IPS DF 4.7 (cell line): Measurements from ENCODE around the gene DLGAP4.
"Not testable (repeated sequence)": the region's sequence is repeated elsewhere in the genome, so short reads cannot be mapped to it uniquely, and the experiment has no call there.

Source experiments
- DNase-seq: peaks from one replicate; pipeline ENCODE4 v3.0.0-alpha.2; 2013; ENCODE audit warnings: low spot score; ENCODE audit errors: extremely low read depth

Gene DLGAP4

GRCh38 chr20:36550790-36551299 is 244.7 kb downstream of the DLGAP4 start:
- DNase-seq, result no peak

GRCh38 chr20:36555248-36555647 is 249.1 kb downstream of the DLGAP4 start:
- no peak for DNase-seq

- no peak for DNase-seq
These were observed 256.6 kb downstream of the DLGAP4 start for GRCh38 chr20:36562724-36563123.

GRCh38 chr20:36563374-36563773 is 257.2 kb downstream of the DLGAP4 start:
- no peak for DNase-seq

- not testable (repeated sequence) for DNase-seq
These were observed 258.1 kb downstream of the DLGAP4 start for GRCh38 chr20:36564078-36564725.

- DNase-seq, result not testable (repeated sequence)
These were observed 258.6 kb downstream of the DLGAP4 start for GRCh38 chr20:36564726-36565121.

- no peak for DNase-seq
These were observed 259.4 kb downstream of the DLGAP4 start for GRCh38 chr20:36565520-36565919.

GRCh38 chr20:36569847-36570429 is 263.8 kb downstream of the DLGAP4 start:
- DNase-seq, result no peak

GRCh38 chr20:36571564-36572504 is 265.7 kb downstream of the DLGAP4 start:
- DNase-seq, result no peak

GRCh38 chr20:36572701-36573102 is 266.6 kb downstream of the DLGAP4 start:
- no peak for DNase-seq

GRCh38 chr20:36573103-36573797 is 267.1 kb downstream of the DLGAP4 start, which contains the start of gene TGIF2:
TGIF2 (plus strand) TSS chr20:36573597; CDS start chr20:36578775, 5,178 bp downstream.
- no peak for DNase-seq

- no peak for DNase-seq
These were observed 267.7 kb downstream of the DLGAP4 start for GRCh38 chr20:36573798-36574365.

GRCh38 chr20:36574366-36575135 is 268.4 kb downstream of the DLGAP4 start:
- no peak for DNase-seq

- DNase-seq, result no peak
These were observed 269.9 kb downstream of the DLGAP4 start for GRCh38 chr20:36576081-36576445.
